ENCODE measurements around the gene TMEM37.

DNA sequence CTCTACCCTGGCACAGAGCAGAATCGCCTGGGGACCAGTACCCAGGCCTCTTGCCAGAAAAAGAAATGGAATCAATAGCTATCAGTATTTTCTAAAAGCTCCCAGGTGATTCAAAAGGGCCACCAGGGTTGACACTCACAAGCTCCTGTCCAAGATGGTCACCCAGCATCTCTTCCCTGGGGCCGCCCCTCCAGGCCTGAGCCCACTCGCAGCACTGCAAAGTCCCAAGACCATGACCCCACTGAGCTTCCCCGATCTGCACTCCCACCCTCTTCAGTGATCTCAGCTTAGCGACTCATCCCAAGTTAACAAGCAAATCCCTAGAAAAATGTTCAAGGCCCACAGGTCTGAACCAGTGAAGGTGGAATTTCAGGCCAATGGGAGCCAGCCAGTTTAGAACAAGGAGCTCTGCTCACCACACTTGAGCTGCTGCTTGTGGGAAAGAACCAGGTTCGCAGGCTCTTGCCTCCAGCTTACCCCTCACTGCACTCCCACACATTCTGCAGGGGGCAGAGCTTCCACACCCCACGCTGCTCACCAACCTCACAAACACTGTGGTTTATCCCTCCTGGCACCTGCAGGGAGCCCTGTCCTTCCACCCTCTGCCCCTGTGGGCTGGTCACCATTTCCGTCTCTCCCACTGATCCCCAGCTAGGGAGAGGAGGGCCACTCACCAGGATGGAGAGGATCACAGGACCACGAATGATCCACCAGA lies 19.8 kb downstream of the TMEM37 start:
- TF ChIP-seq, protein P1, sequence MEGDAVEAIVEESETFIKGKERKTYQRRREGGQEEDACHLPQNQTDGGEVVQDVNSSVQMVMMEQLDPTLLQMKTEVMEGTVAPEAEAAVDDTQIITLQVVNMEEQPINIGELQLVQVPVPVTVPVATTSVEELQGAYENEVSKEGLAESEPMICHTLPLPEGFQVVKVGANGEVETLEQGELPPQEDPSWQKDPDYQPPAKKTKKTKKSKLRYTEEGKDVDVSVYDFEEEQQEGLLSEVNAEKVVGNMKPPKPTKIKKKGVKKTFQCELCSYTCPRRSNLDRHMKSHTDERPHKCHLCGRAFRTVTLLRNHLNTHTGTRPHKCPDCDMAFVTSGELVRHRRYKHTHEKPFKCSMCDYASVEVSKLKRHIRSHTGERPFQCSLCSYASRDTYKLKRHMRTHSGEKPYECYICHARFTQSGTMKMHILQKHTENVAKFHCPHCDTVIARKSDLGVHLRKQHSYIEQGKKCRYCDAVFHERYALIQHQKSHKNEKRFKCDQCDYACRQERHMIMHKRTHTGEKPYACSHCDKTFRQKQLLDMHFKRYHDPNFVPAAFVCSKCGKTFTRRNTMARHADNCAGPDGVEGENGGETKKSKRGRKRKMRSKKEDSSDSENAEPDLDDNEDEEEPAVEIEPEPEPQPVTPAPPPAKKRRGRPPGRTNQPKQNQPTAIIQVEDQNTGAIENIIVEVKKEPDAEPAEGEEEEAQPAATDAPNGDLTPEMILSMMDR (IDR thresholded peaks at IDR 0.05): no peak
- no peak for TF ChIP-seq EP300 (IDR thresholded peaks at IDR 0.05)
- no peak for TF ChIP-seq POLR2A (IDR thresholded peaks at IDR 0.05)
